Measurements from ENCODE around the gene TTC34.
"Not testable (repeated sequence)": the region's sequence is repeated elsewhere in the genome, so short reads cannot be mapped to it uniquely, and the experiment has no call there.

TTC34 gene

DNA sequence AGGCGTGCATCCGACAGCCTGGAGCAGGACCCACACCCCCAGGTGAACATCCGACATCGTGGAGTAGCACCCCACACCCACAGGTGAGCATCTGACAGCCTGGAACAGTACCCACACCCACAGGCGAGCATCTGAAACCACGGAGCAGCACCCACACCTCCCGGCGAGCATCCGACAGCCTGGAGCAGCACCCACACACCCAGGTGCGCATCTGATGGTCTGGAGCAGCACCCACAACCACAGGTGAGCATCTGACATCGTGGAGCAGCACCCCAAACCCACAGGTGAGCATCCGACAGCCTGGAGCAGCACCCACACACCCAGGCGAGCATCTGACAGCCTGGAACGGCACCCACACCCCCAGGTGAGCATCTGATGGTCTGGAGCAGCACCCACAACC is 46.1 kb downstream of the TTC34 start:
- H3F3A ChIP-seq (ENCODE audit: insufficient read depth); H2AFZ ChIP-seq (ENCODE audit: low read depth, low read length, severe bottlenecking); H3K79me2 ChIP-seq (ENCODE audit: insufficient read depth, low read length); H3K4me3 ChIP-seq (ENCODE audit: insufficient read depth, low read length, poor library complexity, severe bottlenecking); H3K36me3 ChIP-seq (ENCODE audit: low read length); H3K4me2 ChIP-seq (ENCODE audit: low read depth, low read length, poor library complexity, severe bottlenecking); H3K9me3 ChIP-seq (ENCODE audit: insufficient read depth, low read length); H3K9ac ChIP-seq (ENCODE audit: low read length); H4K20me1 ChIP-seq (ENCODE audit: low read depth, low read length); H3K9me2 ChIP-seq (replicated peaks; ENCODE audit: insufficient read depth, low read length); H3K27me3 ChIP-seq (ENCODE audit: low read length); H3K27ac ChIP-seq (ENCODE audit: low read depth, low read length): not testable (repeated sequence)

DNA sequence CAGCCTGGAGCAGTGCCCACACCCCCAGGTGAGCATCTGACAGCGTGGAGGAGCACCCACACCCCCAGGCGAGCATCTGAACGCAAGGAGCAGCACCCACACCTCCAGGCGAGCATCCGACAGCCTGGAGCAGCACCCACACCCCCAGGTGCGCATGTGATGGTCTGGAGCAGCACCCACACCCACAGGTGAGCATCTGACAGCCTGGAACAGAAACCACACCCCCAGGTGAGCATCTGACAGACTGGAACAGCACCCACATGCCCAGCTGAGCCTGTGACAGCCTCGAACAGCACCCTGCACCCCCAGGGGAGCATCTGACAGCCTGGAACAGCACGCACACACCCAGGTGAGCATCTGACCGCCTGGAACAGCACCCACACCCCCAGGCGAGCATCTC is 46.9 kb downstream of the TTC34 start:
- H3K79me2 ChIP-seq (ENCODE audit: insufficient read depth, low read length); H3K4me3 ChIP-seq (ENCODE audit: insufficient read depth, low read length, poor library complexity, severe bottlenecking); H3K27me3 ChIP-seq (ENCODE audit: low read length); H3K27ac ChIP-seq (ENCODE audit: low read depth, low read length); H3K4me2 ChIP-seq (ENCODE audit: low read depth, low read length, poor library complexity, severe bottlenecking); H4K20me1 ChIP-seq (ENCODE audit: low read depth, low read length); H2AFZ ChIP-seq (ENCODE audit: low read depth, low read length, severe bottlenecking); H3K36me3 ChIP-seq (ENCODE audit: low read length); H3K9me2 ChIP-seq (replicated peaks; ENCODE audit: insufficient read depth, low read length); H3F3A ChIP-seq (ENCODE audit: insufficient read depth); H3K9ac ChIP-seq (ENCODE audit: low read length); H3K9me3 ChIP-seq (ENCODE audit: insufficient read depth, low read length): not testable (repeated sequence)

DNA sequence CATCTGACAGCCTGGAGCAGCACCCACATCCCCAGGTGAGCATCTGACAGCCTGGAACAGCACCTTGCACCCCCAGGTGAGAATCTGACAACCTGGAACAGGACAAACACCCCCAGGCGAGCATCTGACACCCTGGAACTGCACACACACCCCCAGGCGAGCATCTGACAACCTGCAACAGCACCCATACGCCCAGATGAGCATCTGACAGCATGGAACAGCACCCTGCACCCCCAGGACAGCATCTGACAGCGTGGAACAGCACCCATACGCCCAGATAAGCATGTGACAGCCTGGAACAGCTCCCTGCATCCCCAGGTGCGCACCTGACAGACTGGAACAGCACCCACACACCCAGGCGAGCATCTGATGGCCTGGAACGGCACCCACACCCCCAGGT is 49.0 kb downstream of the TTC34 start:
- not testable (repeated sequence) for H3K9me3 ChIP-seq (ENCODE audit: insufficient read depth, low read length); H3K4me3 ChIP-seq (ENCODE audit: insufficient read depth, low read length, poor library complexity, severe bottlenecking); H3K36me3 ChIP-seq (ENCODE audit: low read length); H4K20me1 ChIP-seq (ENCODE audit: low read depth, low read length); H3F3A ChIP-seq (ENCODE audit: insufficient read depth); H3K9ac ChIP-seq (ENCODE audit: low read length); H3K4me2 ChIP-seq (ENCODE audit: low read depth, low read length, poor library complexity, severe bottlenecking); H3K27ac ChIP-seq (ENCODE audit: low read depth, low read length); H3K27me3 ChIP-seq (ENCODE audit: low read length); H3K79me2 ChIP-seq (ENCODE audit: insufficient read depth, low read length); H3K9me2 ChIP-seq (replicated peaks; ENCODE audit: insufficient read depth, low read length); H2AFZ ChIP-seq (ENCODE audit: low read depth, low read length, severe bottlenecking)

DNA sequence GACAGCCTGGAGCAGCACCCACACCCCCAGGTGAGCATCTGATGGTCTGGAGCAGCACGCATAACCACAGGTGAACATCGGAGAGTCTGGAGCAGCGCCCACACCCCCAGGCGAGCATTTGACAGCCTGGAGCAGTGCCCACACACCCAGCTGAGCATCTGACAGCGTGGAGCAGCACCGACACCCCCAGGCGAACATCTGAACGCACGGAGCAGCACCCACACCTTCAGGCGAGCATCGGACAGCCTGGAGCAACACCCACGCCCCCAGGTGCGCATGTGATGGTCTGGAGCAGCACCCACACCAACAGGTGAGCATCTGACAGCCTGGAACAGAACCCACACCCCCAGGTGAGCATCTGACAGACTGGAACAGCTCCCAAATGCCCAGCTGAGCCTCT is 49.6 kb downstream of the TTC34 start:
- not testable (repeated sequence) for H3K27ac ChIP-seq (ENCODE audit: low read depth, low read length); H3F3A ChIP-seq (ENCODE audit: insufficient read depth); H3K79me2 ChIP-seq (ENCODE audit: insufficient read depth, low read length); H3K9ac ChIP-seq (ENCODE audit: low read length); H3K9me3 ChIP-seq (ENCODE audit: insufficient read depth, low read length); H4K20me1 ChIP-seq (ENCODE audit: low read depth, low read length); H3K9me2 ChIP-seq (replicated peaks; ENCODE audit: insufficient read depth, low read length); H2AFZ ChIP-seq (ENCODE audit: low read depth, low read length, severe bottlenecking); H3K27me3 ChIP-seq (ENCODE audit: low read length); H3K36me3 ChIP-seq (ENCODE audit: low read length); H3K4me2 ChIP-seq (ENCODE audit: low read depth, low read length, poor library complexity, severe bottlenecking); H3K4me3 ChIP-seq (ENCODE audit: insufficient read depth, low read length, poor library complexity, severe bottlenecking)

GRCh38 chr1:2750766-2751730 is 50.4 kb downstream of the TTC34 start:
- H3K9me2 ChIP-seq (replicated peaks; ENCODE audit: insufficient read depth, low read length); H3K27me3 ChIP-seq (ENCODE audit: low read length): not testable (repeated sequence)

DNA sequence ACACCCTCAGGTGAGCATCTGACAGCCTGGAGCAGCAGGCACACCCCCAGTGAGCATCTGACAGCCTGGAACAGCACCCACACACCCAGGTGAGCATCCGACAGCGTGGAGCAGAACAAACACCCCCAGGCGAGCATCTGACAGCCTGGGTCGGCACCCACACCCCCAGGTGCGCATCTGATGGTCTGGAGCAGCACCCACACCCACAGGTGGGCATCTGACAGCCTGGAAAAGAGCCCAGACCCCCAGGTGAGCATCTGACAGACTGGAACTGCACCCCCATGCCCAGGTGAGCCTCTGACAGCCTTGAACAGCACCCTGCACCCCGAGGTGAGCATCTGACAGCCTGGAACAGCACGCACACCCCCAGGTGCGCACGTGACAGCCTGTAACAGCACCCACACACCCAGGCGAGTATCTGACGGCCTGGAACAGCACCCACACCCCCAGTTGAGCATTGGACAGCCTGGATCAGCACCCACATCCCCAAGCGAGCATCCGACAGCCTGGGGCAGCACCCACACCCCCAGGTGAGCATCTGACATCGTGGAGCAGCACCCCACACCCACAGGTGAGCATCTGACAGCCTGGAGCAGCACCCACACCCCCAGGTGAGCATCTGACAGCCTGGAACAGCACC is 51.3 kb downstream of the TTC34 start:
- not testable (repeated sequence) for H3K36me3 ChIP-seq (ENCODE audit: low read length); H3K9me2 ChIP-seq (replicated peaks; ENCODE audit: insufficient read depth, low read length); H3K4me3 ChIP-seq (ENCODE audit: insufficient read depth, low read length, poor library complexity, severe bottlenecking); H3K79me2 ChIP-seq (ENCODE audit: insufficient read depth, low read length); H4K20me1 ChIP-seq (ENCODE audit: low read depth, low read length); H3K4me2 ChIP-seq (ENCODE audit: low read depth, low read length, poor library complexity, severe bottlenecking); H3F3A ChIP-seq (ENCODE audit: insufficient read depth); H3K9me3 ChIP-seq (ENCODE audit: insufficient read depth, low read length); H3K27me3 ChIP-seq (ENCODE audit: low read length); H2AFZ ChIP-seq (ENCODE audit: low read depth, low read length, severe bottlenecking); H3K27ac ChIP-seq (ENCODE audit: low read depth, low read length); H3K9ac ChIP-seq (ENCODE audit: low read length)

More at GRCh38 chr1:2750766-2751730, 50.4 kb downstream of the TTC34 start:
- H3F3A ChIP-seq (ENCODE audit: insufficient read depth); H2AFZ ChIP-seq (ENCODE audit: low read depth, low read length, severe bottlenecking); H3K9me3 ChIP-seq (ENCODE audit: insufficient read depth, low read length); H4K20me1 ChIP-seq (ENCODE audit: low read depth, low read length); H3K79me2 ChIP-seq (ENCODE audit: insufficient read depth, low read length); H3K36me3 ChIP-seq (ENCODE audit: low read length); H3K9ac ChIP-seq (ENCODE audit: low read length); H3K4me2 ChIP-seq (ENCODE audit: low read depth, low read length, poor library complexity, severe bottlenecking); H3K4me3 ChIP-seq (ENCODE audit: insufficient read depth, low read length, poor library complexity, severe bottlenecking); H3K27ac ChIP-seq (ENCODE audit: low read depth, low read length): not testable (repeated sequence)

DNA sequence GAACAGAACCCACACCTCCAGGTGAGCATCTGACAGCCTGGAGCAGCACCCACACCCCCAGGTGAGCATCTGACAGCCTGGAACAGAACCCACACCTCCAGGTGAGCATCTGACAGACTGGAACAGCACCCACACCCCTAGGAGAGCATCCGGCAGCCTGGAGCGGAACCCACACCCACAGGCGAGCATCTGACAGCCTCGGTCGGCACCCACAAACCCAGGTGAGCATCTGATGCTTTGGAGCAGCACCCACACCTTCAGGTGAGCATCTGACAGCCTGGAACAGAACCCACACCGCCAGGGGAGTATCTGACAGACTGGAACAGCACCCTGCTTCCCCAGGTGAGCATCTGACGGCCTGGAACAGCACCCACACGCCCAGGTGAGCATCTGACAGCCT is 52.9 kb downstream of the TTC34 start:
- not testable (repeated sequence) for H3F3A ChIP-seq (ENCODE audit: insufficient read depth); H3K9me3 ChIP-seq (ENCODE audit: insufficient read depth, low read length); H3K4me3 ChIP-seq (ENCODE audit: insufficient read depth, low read length, poor library complexity, severe bottlenecking); H3K79me2 ChIP-seq (ENCODE audit: insufficient read depth, low read length); H3K27ac ChIP-seq (ENCODE audit: low read depth, low read length); H3K9ac ChIP-seq (ENCODE audit: low read length); H4K20me1 ChIP-seq (ENCODE audit: low read depth, low read length); H3K36me3 ChIP-seq (ENCODE audit: low read length); H3K27me3 ChIP-seq (ENCODE audit: low read length); H3K9me2 ChIP-seq (replicated peaks; ENCODE audit: insufficient read depth, low read length); H3K4me2 ChIP-seq (ENCODE audit: low read depth, low read length, poor library complexity, severe bottlenecking); H2AFZ ChIP-seq (ENCODE audit: low read depth, low read length, severe bottlenecking)

- not testable (repeated sequence) for H3K9me3 ChIP-seq (ENCODE audit: insufficient read depth, low read length); H3K4me3 ChIP-seq (ENCODE audit: insufficient read depth, low read length, poor library complexity, severe bottlenecking); H4K20me1 ChIP-seq (ENCODE audit: low read depth, low read length); H3K27ac ChIP-seq (ENCODE audit: low read depth, low read length); H3K27me3 ChIP-seq (ENCODE audit: low read length); H3K4me2 ChIP-seq (ENCODE audit: low read depth, low read length, poor library complexity, severe bottlenecking); H3K79me2 ChIP-seq (ENCODE audit: insufficient read depth, low read length); H3K9me2 ChIP-seq (replicated peaks; ENCODE audit: insufficient read depth, low read length); H3K9ac ChIP-seq (ENCODE audit: low read length); H3F3A ChIP-seq (ENCODE audit: insufficient read depth); H2AFZ ChIP-seq (ENCODE audit: low read depth, low read length, severe bottlenecking); H3K36me3 ChIP-seq (ENCODE audit: low read length)
Measured at GRCh38 chr1:2694796-2695195, 106.7 kb downstream of the TTC34 start.

All from SU-DHL-6 (cell line).